Stimulated activated CD8-positive, alpha-beta memory T cell treated with anti-CD3 and anti-CD28 coated beads, Interleukin-12 subunit alpha, Interleukin-12 subunit beta, amount 100 ng/mL, for 1 hour (primary cell): ENCODE measurements around the gene S100A12.
"Not testable (repeated sequence)": the region's sequence is repeated elsewhere in the genome, so short reads cannot be mapped to it uniquely, and the experiment has no call there.

ENCODE experiments used
- DNase-seq: peaks from one replicate; pipeline ENCODE4 v3.0.0-alpha.2; 2020; ENCODE audit warnings: low read depth

The S100A12 gene

DNA sequence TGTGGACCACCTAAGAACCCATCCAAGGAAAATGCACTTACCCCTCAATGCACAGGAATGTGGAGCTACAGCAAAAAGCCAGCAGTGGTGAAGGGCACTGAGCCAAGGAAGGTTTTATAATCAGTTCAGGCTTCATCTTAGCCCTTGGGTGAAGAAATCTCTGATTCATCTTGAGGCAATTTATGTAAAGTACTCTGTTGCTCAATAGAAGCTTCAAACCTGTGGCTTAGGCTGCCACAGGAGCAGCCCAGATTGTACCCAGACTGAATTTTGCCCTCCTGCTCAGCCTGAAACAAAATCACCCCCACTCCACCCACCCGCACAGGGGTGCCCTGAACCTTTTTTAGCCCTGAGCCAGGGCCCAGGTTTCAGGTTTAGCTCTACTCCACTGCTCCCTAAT lies at the start of gene S100A12:
Gene S100A12, minus strand, starts transcription at position 111 of the 400 bp plus-strand sequence. CDS start 1,029 bp downstream, outside the sequence.
- no peak for DNase-seq

DNA sequence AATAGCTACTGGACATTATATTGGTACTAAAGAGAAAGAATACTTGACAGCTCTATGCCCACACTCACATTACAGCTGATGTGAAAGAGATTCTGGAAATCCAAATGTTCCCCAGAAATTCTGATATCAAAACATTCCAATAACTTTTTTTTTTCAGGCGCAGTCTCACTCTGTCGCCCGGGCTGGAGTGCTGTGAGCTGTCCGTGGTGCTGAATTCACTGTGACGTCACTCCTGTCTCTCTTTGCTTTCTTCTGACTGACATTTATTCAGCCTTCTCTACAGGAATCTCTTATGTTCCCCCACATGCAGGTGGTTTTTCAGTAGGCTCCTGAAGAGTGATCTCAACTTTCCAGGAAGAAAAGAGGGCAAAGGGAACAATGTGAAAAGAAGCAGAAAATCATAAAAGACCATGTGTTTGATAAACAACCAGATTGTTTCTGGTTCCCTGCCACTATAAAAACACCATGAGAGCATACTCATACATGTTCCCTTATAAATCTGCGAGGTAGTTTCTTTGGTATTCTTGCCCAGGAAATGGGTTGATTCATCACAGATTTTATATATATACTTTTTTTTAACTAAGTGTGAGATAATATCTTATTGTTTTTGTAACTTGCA lies 47.1 kb upstream of the S100A12 start:
- DNase-seq = peak; percentile 61

DNA sequence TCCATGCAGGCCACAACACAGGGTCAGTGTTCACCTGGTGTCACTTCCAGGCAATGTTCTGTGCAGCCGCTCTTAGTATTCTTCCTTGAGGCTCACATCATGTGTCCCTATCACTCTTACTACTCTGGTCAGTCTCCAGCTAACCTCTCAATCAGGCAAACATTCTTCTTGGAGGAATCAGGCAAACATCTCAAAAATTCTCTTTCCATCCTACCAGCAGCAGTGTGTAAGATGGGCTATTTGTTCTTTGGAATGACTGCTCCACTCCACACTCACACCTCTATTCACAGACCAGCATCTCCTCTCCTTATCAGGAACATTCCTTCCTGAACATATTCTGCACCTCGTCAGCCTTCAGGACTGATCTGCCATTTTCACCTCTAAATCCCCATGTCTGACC lies 44.9 kb upstream of the S100A12 start:
- DNase-seq = no peak

DNA sequence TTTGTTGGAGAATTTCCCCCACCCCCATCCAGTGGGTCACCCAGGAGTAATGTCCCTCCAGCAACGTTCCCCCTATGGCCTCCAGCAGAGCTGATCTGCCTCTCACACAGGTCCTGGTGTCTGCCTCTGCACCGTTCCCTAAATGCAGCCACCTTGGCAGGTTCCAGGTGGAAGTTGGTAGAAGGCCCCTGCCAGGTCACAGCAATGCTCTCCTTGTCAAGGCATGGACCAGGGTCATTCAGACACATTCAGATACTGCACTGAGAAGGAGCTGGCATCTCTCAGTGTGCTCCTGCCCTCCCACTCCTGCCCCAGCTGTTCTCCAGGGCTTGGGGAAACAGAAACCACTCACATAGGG lies 44.0 kb upstream of the S100A12 start:
- DNase-seq = not testable (repeated sequence)

DNA sequence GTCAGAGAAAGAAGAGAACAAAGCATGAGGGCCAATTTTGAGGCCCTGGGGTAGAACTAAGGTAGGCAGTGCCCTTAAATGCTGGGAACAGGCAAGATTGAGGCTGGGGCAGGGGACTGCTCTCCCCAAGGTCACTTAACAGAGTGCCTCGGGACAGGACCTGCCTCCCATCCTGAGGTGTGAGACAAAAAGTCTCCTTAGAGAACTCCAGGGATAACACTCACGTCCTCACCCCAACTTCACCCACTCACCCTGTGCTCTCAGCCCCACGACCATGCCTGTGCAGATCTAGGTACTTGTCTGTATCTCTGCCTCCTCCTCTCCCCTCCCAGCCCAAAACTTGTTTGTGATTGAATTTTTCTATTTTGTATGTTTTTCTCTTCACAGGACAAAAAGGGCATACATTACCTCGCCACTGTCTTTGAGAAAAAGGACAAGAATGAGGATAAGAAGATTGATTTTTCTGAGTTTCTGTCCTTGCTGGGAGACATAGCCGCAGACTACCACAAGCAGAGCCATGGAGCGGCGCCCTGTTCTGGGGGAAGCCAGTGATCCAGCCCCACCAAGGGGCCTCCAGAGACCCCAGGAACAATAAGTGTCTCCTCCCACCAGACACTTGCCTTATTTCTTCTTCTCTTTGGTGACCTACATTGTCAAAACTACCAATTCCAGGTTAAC lies 43.5 kb upstream of the S100A12 start:
- not testable (repeated sequence) for DNase-seq

DNA sequence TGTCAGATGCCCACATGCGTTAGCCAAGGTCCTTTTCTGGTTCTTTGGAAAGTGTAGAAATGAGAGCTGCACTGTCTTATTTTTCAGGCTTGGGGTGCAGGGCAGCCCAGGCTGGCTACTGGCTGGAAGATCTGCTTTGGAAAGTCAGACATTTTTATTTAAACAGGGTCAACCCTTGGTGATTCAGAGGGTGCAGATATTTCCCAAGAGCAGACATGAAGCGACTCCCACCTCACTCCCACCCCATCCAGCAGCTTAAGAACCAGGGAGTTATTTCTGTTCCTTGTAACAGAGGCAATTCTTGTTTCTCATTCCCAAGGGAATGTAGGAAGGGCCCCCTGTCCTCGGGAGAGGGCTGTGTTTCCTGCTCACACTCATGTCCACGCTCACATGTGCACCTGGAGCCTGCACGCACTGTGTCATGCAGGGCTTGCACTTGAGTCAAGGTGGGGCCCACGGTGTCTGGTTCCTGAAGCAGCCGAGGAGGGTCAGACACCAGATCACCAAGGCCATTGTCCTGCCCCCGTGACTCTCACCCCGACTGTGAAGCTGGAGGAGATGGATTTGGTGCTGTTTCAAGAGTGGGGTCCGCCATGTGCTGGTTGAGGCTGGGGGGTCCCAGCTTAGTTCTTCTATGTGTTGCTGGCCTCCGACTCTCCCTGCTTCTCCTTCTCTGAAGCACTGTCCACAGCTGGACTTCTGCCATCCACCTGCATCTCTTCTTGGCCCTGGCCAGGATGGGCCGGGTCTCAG lies 41.9 kb upstream of the S100A12 start:
- DNase-seq = no peak

DNA sequence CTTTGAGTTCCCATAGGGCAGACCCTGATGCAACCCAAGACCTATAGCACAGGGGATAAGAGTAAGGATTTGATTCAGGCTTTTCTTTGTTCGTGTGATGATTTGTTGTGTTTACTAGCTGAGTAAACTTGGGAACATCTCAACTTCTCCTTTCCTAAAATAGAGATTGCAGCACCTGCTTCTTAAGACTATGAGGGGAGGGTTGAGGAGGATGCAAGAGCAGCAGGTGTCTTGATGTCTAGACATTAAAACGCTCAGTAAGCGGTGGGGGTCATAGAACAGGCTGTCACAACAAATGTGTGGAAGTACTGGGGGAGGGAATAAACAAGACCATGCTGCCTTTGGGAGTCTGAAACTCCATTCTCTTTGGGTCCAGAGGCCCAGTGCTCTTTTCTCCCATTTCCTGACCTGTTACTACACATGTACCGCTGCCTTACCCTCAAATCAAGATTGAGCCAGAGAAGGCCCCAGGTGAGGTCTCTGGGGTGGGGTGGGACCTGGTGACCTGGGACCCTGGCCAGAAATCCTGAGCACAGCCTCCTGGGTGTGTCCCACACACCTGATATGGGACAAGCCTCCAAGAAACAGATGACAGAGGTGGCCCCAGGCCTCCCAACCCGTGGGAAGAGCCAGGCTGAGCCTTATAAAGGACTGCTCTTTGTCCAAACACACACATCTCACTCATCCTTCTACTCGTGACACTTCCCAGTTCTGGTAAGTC lies 40.6 kb upstream of the S100A12 start, which contains the start of gene S100A7A:
Gene S100A7A, plus strand, starts transcription at position 671 of the 721 bp plus-strand sequence. CDS start 1,563 bp downstream, outside the sequence.
- no peak for DNase-seq

DNA sequence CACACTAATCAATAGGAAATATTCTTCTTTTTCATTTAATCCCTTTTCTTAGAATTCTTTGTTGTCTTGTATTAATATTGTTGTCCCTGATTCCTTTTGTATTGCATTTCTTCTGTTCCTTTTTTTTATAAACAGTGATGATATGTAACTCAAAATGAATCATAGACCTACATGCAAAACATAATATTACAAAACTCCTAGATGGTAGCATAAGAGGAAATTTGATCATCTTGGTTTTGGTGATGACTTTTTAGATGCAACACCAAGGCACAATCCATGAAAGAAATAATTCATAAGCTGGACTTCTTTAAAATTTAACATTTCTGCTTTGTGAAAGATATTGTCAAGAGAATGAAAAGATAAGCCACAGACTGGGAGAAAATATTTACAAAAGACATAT lies 38.5 kb upstream of the S100A12 start:
- DNase-seq = not testable (repeated sequence)

DNA sequence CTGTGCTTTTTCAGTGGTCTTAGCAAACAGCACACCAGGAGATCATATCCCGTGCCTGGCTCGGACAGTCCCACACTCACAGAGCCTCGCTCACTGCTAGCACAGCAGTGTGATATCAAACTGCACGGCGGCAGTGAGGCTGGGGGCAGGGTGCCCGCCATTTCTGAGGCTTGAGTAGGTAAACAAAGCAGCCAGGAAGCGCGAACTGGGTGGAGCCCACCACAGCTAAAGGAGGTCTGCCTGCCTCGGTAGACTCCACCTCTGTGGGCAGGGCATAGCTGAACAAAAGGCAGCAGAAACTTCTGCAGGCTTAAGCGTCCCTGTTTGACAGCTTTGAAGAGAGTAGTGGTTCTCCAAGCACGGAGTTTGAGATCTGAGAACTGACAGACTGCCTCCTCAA lies 31.9 kb upstream of the S100A12 start:
- not testable (repeated sequence) for DNase-seq

DNA sequence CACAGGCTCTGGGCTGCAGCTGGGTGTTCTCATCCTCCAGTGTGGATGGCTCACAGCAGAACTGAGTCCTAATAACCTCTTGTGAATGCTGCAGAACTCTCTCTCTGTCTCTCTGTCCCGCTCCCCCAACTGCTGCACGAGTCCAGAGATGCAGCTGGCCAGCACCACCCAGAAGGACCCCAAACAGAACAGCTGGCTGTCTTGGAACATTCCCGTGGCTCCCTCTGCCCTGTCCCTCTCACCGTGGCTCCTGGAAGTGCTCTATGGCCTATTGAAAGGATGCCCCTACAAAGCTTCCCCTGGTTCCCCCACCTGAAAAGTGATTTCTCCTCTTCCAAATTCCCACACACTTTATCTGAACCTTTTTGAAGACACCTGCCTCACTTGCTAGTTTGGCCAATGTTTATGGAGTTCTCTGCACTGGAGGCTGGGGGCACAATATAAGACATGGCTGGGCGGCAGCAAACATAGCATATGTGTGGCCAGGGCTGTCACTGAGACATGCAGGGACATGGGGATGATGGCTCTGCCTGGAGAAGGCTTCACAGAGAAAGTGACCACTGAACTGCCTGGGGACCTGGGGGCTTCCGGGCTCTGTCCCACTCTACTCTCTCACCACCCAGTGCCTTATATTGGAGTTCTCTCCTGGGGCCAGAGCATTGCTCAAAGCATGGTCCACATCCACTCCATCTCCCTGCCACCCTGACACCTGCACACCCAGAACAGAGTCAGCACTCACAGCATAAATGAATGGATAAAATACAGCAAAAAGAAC lies 30.6 kb upstream of the S100A12 start:
- not testable (repeated sequence) for DNase-seq

DNA sequence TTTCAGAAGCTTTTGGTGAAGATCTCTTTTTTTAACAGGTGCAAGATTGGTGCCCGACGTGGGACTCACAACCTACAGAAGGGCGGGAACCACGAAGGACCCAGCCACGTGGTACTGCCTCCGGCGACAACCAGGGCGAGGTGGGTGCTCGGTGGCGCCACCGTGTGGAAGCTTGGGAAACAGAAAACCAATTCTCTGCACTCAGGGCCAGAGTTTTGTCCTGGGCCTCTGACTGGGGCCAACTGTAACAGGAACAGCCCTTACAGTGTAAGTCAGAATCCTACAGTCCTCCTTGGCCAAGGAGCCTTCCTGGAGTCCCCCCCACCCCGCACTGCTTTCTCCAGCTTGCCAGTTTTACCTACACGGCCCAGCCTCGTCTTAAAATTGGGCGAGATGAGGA lies 29.3 kb upstream of the S100A12 start:
- peak; percentile 14 for DNase-seq

DNA sequence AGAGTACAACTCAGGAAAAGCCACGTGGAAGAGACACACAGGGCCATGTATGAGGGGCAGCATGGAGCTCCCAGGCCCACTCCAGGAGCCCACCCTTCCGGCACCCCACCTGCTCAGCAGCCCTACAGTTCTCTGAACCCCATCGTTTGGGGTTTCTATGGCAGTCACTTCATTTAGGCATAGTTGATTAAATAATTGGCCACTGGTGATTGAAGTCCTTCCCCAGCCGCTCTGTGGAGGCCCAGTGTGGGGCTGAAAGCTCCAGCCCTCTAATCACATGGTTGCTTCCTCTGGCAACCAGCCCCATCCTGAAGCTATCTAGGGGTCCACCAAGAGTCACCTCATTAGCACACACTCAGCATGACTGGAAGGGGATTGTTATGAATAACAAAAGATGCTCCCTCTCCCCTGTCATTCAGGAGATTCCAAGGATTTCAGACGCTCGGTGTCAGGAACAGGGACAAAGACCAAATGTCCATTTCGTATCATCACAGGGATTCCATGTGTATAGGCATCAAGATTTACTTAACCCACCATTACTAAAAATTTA lies 28.7 kb upstream of the S100A12 start:
- no peak for DNase-seq

DNA sequence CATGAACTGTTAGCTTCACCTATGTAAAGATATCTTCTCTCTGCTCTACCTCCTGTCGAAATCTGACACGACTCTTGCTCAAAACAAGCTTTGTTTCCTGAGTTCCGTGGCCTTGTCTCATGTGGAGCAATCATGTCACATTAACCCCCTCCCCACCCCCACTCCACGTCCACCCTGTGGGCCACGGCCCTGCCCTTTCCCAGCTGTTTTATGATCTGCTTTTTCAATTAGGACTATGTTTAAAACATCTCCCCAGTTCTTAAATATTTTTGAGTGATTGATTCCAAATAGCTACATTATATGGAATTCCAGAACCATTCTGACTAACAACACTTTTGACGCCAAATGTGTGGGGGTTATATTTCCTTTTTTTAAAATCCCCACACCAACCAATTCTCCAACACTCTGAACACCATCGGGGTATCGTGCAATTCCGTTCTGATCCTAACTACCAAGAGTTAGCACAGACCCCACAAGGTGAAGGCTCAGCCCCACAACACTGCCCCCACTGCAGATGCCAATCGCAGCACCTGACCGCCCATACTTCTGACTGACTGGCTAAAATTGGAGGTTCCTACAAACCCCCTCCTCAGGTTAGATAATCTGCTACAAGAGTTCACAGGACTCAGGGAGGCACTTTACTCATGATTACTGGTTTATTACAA lies 28.1 kb upstream of the S100A12 start:
- no peak for DNase-seq

DNA sequence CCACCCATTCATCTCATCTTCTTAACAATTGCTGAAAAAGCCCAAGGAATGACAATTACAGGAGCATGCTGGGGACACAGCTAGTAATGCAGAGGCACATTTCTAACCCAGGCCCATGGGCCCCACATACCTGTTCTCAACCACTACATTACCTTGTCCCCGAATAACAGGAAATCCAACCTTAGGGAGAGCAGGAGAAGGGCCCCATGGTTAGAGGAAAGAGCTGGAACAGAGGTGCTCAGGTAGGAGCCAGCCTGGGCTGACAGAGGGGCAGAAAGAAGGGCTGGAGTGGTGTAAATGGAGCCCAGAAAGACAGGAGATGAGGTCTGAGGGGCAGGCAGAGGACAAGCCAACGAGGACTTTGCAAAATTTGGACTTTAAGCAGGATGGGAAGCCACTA lies 26.8 kb upstream of the S100A12 start:
- no peak for DNase-seq

DNA sequence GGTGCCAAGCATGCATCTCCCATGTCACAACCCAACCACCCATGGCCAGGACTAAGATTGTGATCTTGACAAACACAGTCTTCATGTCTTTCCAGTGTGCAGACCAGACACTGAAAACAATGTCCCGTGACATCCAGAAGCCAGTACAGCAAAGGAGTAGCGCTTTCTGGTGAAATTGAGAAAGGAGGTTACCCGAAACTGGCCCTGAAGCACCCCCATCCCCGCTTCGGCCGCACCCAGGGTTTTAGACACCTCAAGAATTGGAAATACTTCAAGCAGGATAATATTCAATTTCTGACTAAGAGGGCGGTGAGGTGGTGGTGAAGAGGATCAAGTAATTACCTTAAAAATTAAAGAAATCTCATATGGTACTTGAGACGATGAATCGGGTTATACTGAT lies 26.0 kb upstream of the S100A12 start:
- no peak for DNase-seq

DNA sequence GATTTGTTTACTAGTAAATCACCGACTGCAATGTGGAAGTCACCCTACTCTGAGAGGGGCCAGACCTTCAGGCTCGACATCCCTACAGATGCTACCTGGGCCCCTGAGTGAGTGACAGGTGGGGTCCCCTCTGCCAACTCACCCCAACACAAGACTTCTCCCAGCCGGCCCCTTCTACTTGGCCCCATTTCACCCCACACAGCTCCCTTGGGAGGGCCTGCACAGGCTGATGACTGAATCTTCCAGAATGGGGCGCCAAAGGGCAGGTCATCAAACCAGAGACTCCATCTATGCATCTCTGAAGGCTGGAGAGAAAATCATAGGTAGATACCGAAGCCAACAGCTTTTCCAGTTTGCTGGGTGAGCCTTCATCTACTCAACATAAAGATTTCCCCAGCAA lies 24.8 kb upstream of the S100A12 start:
- no peak for DNase-seq

DNA sequence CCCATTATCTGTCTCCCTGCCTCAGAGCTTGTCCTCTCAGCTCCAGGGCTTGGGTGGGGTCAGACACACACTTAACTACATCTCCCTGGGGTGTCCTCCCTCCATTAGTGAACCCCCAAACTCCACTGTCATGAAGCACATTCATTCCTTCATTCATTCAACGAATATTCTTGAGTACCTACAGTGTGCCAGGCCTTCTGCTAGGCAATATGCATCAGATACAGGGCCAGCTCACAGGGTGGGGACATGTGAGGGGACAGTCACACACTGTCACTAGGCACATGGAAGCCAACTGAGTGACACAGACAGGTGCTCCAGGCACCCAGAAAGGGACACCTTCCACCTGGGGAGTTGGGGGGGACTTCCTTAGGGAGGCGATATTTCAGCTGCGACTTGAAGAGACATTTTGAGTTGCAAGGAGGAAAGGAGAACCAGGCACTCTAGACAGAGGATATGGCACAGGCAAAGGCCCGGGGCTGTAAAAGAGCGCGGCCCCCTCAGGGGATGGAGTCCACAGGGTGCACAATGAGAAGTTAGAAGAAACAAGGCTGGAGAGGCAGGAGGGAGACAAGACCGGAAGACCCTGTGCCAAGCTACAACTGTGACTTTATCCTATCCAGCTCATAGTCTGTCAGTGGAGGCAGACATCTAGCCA lies 24.1 kb upstream of the S100A12 start:
- no peak for DNase-seq

DNA sequence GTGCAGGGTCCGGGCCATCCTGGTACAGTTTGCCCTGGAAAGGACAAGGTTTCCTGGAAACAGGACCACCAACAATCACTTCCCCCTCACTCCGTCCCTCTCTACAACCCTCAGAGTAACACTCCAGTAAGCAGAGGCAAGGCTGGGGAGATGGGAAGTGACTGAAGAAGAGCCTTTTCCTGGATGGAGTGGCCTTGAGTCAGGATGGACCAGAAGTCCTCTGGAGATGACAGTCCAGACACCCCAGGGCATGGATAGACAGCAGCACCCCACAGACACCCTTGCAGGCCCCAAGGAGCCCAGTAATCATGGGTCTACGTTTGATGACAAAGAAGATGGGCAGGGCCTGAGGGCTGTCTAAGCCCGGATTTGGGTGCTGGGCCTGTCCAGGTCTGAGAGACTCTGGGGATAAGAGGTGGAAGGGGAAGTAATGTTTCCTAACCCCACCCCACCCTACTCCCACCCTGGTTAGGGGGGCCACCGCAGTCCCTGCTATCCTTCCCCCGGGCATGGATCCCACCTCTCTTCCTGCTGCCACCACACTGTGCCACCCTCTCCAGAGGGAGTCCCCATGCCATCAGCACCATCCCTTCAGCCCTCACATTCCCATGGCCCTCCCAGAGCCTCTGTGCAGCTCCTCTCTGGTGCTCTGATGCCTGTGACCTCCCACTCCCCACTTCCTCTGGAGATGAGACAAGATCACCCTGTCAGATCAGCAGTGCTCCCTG lies 22.7 kb upstream of the S100A12 start:
- no peak for DNase-seq
